Measurements from ENCODE around the gene CITED2. TPM values are rescaled to one million over a fixed set of nuclear protein-coding genes. Genes with fewer than 3 reads are reported as not detected.

CITED2 gene
- total RNA-seq, 6 donors from 2014 or later, result 103 to 364 (median 228) TPM

GRCh38 chr6:139337830-139338229, 36.6 kb downstream of the CITED2 start:
- Histone ChIP-seq H3K27ac (peak overlapping the region in 1 of 4 donors; percentile 58), H3K36me3 (no peaks in the 10 kb centered on the region), H3K4me1 (peaks cover 0 to 16% (median 6%) of the 10 kb centered on the region in 4 donors), H3K4me3 (no peak overlapping the region), H3K27me3 (no peaks in the 10 kb centered on the region), H3K9me3 (no peaks in the 10 kb centered on the region)
- TF ChIP-seq POLR2A (IDR thresholded peaks at IDR 0.05), result no peak
- TF ChIP-seq CTCF (IDR thresholded peaks at IDR 0.05), result no peak
- TF ChIP-seq EP300 (IDR thresholded peaks at IDR 0.05), result no peak
- no peak for TF ChIP-seq POLR2AphosphoS5 (IDR thresholded peaks at IDR 0.05)
- DNase-seq (peak in 1 of 2 donors; percentile 72), ATAC-seq (ENCODE audit: low FRiP score in 2 of 2) (peak in 1 of 2 donors; percentile 58)
- WGBS, 2 donors, result 68% methylated on average over 5 of the region's 5 CpGs

GRCh38 chr6:139337001-139337400, 37.4 kb downstream of the CITED2 start:
- ATAC-seq (ENCODE audit: low FRiP score in 2 of 2) (no peak), DNase-seq (no peak)
- TF ChIP-seq CTCF (IDR thresholded peaks at IDR 0.05) (no peak), EP300 (IDR thresholded peaks at IDR 0.05) (no peak), POLR2A (IDR thresholded peaks at IDR 0.05) (no peak), POLR2AphosphoS5 (IDR thresholded peaks at IDR 0.05) (no peak)
- 86 to 98% methylated on average over 2 of the region's 2 CpGs for WGBS, 2 donors
- no peaks in the 10 kb centered on the region for H3K27me3 ChIP-seq
- no peaks in the 10 kb centered on the region for H3K36me3 ChIP-seq
- H3K4me3 ChIP-seq, result no peak overlapping the region
- peaks cover 0 to 16% (median 6%) of the 10 kb centered on the region in 4 donors for H3K4me1 ChIP-seq
- H3K27ac ChIP-seq, result peak overlapping the region in 2 of 4 donors; percentile 0 to 6
- H3K9me3 ChIP-seq, result no peaks in the 10 kb centered on the region

- Histone ChIP-seq H3K4me1 (peaks cover 0 to 16% (median 6%) of the 10 kb centered on the region in 4 donors), H3K27ac (peak overlapping the region in 2 of 4 donors; percentile 0 to 6), H3K9me3 (no peaks in the 10 kb centered on the region), H3K4me3 (no peak overlapping the region), H3K36me3 (no peaks in the 10 kb centered on the region), H3K27me3 (no peaks in the 10 kb centered on the region)
- TF ChIP-seq EP300 (IDR thresholded peaks at IDR 0.05), result no peak
- no peak for TF ChIP-seq POLR2A (IDR thresholded peaks at IDR 0.05)
- no peak for TF ChIP-seq CTCF (IDR thresholded peaks at IDR 0.05)
- no peak for TF ChIP-seq POLR2AphosphoS5 (IDR thresholded peaks at IDR 0.05)
- ATAC-seq (ENCODE audit: low FRiP score in 2 of 2) (no peak), DNase-seq (no peak)
- WGBS, 2 donors, result 28 to 42% methylated on average over 4 of the region's 4 CpGs
These were observed 38.0 kb downstream of the CITED2 start for GRCh38 chr6:139336488-139336887.

GRCh38 chr6:139335447-139336210, 38.8 kb downstream of the CITED2 start:
- no peak for ATAC-seq (ENCODE audit: low FRiP score in 2 of 2)
- Histone ChIP-seq H3K36me3 (no peaks in the 10 kb centered on the region), H3K4me3 (no peak overlapping the region), H3K27ac (peak overlapping the region in 2 of 4 donors; percentile 5 to 24), H3K9me3 (no peaks in the 10 kb centered on the region), H3K27me3 (no peaks in the 10 kb centered on the region), H3K4me1 (peaks cover 0 to 16% (median 6%) of the 10 kb centered on the region in 4 donors)
- 90 to 92% methylated on average over 5 of the region's 5 CpGs for WGBS, 2 donors
- no peak for DNase-seq
- no peak for TF ChIP-seq POLR2AphosphoS5 (IDR thresholded peaks at IDR 0.05)
- TF ChIP-seq EP300 (IDR thresholded peaks at IDR 0.05), result no peak
- no peak for TF ChIP-seq POLR2A (IDR thresholded peaks at IDR 0.05)
- TF ChIP-seq CTCF (IDR thresholded peaks at IDR 0.05), result no peak
